Activated T-helper 17 cell treated with anti-CD3 and anti-CD28 coated beads, Interleukin-2, amount 50 U/mL, for 72 hours (primary cell): ENCODE results near the gene HIVEP1. TPM values are rescaled to one million over a fixed set of nuclear protein-coding genes. Genes with fewer than 3 reads are reported as not detected.

Experiments
- ATAC-seq: fragments of 150-1000 bp; cut with Tn5 transposase; replicated peaks from 2 replicates; pipeline ENCODE4 v1.10.0; 2021; ENCODE audit warnings: mild to moderate bottlenecking, moderate library complexity
- H3K27ac Mint-ChIP-seq: one replicate; pipeline ENCODE4 v1.8.0; 2022; ENCODE audit warnings: mixed read lengths
- H3K27me3 Mint-ChIP-seq: one replicate; pipeline ENCODE4 v1.8.0; 2022; ENCODE audit warnings: mixed read lengths
- H3K36me3 Mint-ChIP-seq: one replicate; pipeline ENCODE4 v1.8.0; 2022; ENCODE audit warnings: low read depth, mild to moderate bottlenecking, mixed read lengths
- H3K4me1 Mint-ChIP-seq: one replicate; pipeline ENCODE4 v1.8.0; 2022; ENCODE audit warnings: mixed read lengths
- H3K4me3 Mint-ChIP-seq: one replicate; pipeline ENCODE4 v1.8.0; 2022; ENCODE audit warnings: mild to moderate bottlenecking, mixed read lengths
- H3K9me3 Mint-ChIP-seq: one replicate; pipeline ENCODE4 v1.8.0; 2022; ENCODE audit warnings: mixed read lengths
- total RNA-seq, 2 donors: library from RNA; stranded (reverse); gene quantifications; one replicate each; pipeline ENCODE4 v1.2.3, GENCODE V29; 2022

Gene HIVEP1
- total RNA-seq, 2 donors from 2014 or later: 29.4 to 75.5 TPM

GRCh38 chr6:12064538-12065071, 52.5 kb downstream of the HIVEP1 start:
- peak; percentile 9 for ATAC-seq
- Mint-ChIP-seq H3K36me3 (peaks cover 12% of the 10 kb centered on the region), H3K27me3 (no peaks in the 10 kb centered on the region), H3K9me3 (no peaks in the 10 kb centered on the region), H3K4me3 (peak overlapping the region; percentile 56), H3K27ac (peak overlapping the region; percentile 35), H3K4me1 (peaks cover 38% of the 10 kb centered on the region)

GRCh38 chr6:12065321-12066140, 53.4 kb downstream of the HIVEP1 start:
- Mint-ChIP-seq H3K27me3 (no peaks in the 10 kb centered on the region), H3K27ac (peak overlapping the region; percentile 80), H3K4me1 (peaks cover 38% of the 10 kb centered on the region), H3K4me3 (peak overlapping the region; percentile 56), H3K9me3 (no peaks in the 10 kb centered on the region), H3K36me3 (peaks cover 11% of the 10 kb centered on the region)
- ATAC-seq: peak; percentile 20

DNA sequence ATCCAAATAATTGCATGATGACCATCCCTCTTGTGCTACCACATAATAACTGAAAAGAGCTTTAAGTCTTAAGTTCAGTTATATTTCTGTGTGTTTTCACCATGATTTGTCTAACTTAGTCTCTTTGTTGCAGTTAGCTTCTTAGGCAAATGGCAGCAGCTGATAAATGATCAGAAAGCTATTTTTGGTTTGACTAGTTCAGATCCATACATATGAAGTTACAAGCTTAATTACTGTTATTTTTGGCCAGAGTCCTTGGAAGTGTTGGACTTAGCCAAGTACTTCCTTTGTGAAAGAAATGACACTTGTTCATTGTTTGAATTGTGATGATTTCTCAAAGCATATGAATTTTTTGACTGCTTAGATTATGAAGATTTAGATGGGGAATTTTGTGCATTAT, 54.2 kb downstream of the HIVEP1 start:
- H3K4me3 Mint-ChIP-seq: peak overlapping the region; percentile 56
- ATAC-seq: no peak
- H3K27ac Mint-ChIP-seq: peak overlapping the region; percentile 80
- H3K36me3 Mint-ChIP-seq: peaks cover 11% of the 10 kb centered on the region
- H3K4me1 Mint-ChIP-seq: peaks cover 35% of the 10 kb centered on the region
- no peaks in the 10 kb centered on the region for H3K27me3 Mint-ChIP-seq
- H3K9me3 Mint-ChIP-seq: no peaks in the 10 kb centered on the region

DNA sequence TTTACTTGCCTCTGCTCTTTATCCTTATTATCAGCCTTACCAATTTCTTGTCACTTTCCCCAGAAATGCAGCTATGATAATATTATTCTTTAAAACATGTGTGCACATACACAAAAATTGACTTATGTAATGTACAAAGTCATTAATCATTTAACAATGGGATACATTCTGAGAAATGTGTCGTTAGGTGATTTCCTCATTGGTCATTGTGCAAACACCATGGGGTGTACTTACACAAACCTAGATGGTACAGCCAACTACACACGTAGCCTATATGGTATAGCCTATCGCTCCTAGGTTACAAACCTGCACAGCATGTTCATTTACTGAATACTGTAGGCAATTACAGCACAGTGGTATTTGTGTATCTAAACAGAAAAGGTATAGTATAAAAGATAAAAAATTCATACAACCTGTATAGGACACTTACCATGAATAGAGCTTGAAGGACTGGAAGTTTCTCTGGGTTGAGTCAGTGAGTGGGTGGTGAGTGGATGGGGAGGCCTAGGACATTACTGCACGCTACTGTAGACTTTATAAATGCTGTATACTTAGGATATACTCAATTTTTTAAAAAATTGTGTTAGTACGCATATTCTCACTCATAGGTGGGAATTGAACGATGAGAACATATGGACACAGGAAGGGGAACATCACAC, 56.9 kb downstream of the HIVEP1 start:
- ATAC-seq: peak; percentile 34
- H3K4me1 Mint-ChIP-seq: peaks cover 36% of the 10 kb centered on the region
- H3K27me3 Mint-ChIP-seq: no peaks in the 10 kb centered on the region
- H3K27ac Mint-ChIP-seq: no peak overlapping the region
- H3K9me3 Mint-ChIP-seq: no peaks in the 10 kb centered on the region
- peaks cover 13% of the 10 kb centered on the region for H3K36me3 Mint-ChIP-seq
- H3K4me3 Mint-ChIP-seq: no peak overlapping the region

DNA sequence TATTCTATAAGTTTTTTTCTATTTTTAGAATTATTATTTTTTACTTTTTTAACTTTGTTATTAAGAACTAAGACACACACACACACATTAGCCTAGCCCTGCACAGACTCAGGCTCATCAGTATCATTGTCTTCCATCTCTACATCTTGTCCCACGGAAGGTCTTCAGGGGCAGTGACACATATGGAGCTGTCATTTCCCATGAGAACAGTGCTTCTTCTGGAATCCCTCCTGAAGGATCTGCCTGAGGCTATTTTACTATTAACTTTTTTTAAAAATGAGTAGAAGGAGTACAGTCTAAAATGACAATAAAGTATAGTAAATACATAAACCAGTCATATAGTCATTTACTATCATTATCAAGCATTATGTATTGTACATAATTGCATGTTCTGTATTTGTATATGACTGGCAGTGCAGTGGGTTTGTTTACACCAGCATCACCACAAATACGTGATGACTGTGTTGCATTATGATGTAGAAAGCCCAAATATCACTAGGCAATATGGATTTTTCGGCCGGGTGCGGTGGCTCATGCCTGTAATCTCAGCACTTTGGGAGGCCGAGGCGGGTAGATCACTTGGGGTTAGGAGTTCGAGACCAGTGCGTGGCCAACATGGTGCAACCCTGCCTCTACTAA, 57.9 kb downstream of the HIVEP1 start:
- H3K4me1 Mint-ChIP-seq: peaks cover 27% of the 10 kb centered on the region
- H3K27ac Mint-ChIP-seq: no peak overlapping the region
- no peaks in the 10 kb centered on the region for H3K27me3 Mint-ChIP-seq
- H3K36me3 Mint-ChIP-seq: peaks cover 13% of the 10 kb centered on the region
- no peaks in the 10 kb centered on the region for H3K9me3 Mint-ChIP-seq
- no peak for ATAC-seq
- no peak overlapping the region for H3K4me3 Mint-ChIP-seq

GRCh38 chr6:12071064-12071615, 59.0 kb downstream of the HIVEP1 start:
- Mint-ChIP-seq H3K27ac (peak overlapping the region; percentile 1), H3K36me3 (peaks cover 9% of the 10 kb centered on the region), H3K4me3 (no peak overlapping the region), H3K9me3 (no peaks in the 10 kb centered on the region), H3K4me1 (peaks cover 21% of the 10 kb centered on the region), H3K27me3 (no peaks in the 10 kb centered on the region)
- ATAC-seq: no peak

GRCh38 chr6:12075067-12075563, 63.0 kb downstream of the HIVEP1 start:
- no peak overlapping the region for H3K4me3 Mint-ChIP-seq
- H3K27me3 Mint-ChIP-seq: no peaks in the 10 kb centered on the region
- no peak overlapping the region for H3K27ac Mint-ChIP-seq
- H3K4me1 Mint-ChIP-seq: peaks cover 19% of the 10 kb centered on the region
- H3K9me3 Mint-ChIP-seq: no peaks in the 10 kb centered on the region
- peaks cover 28% of the 10 kb centered on the region for H3K36me3 Mint-ChIP-seq
- no peak for ATAC-seq

GRCh38 chr6:12077021-12077710, 65.1 kb downstream of the HIVEP1 start:
- peaks cover 19% of the 10 kb centered on the region for H3K36me3 Mint-ChIP-seq
- H3K27ac Mint-ChIP-seq: no peak overlapping the region
- peak; percentile 55 for ATAC-seq
- H3K4me1 Mint-ChIP-seq: peaks cover 24% of the 10 kb centered on the region
- H3K4me3 Mint-ChIP-seq: no peak overlapping the region
- no peaks in the 10 kb centered on the region for H3K27me3 Mint-ChIP-seq
- H3K9me3 Mint-ChIP-seq: no peaks in the 10 kb centered on the region

DNA sequence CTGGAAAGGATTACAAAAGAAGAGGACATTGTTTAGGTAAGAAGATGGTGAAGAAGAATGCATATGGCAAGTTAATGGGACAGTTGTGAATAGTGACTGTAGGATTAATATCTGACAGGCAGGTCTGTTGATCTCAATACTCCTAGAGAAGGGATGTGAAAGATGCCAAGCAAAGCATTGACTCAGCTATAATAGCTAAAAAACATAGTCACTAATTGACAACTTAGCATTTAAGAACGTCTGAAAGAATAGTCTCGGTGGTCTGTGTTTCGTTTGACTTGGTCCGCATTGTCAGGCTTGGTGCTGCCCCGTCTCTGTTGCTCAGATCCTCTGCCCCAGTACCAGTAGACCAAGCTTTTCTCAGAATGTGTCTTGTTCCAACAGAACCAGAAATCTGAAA, 65.9 kb downstream of the HIVEP1 start:
- ATAC-seq: no peak
- H3K4me3 Mint-ChIP-seq: no peak overlapping the region
- no peaks in the 10 kb centered on the region for H3K9me3 Mint-ChIP-seq
- no peaks in the 10 kb centered on the region for H3K27me3 Mint-ChIP-seq
- no peak overlapping the region for H3K27ac Mint-ChIP-seq
- peaks cover 24% of the 10 kb centered on the region for H3K4me1 Mint-ChIP-seq
- H3K36me3 Mint-ChIP-seq: peaks cover 19% of the 10 kb centered on the region

- no peak overlapping the region for H3K4me3 Mint-ChIP-seq
- peaks cover 38% of the 10 kb centered on the region for H3K4me1 Mint-ChIP-seq
- no peaks in the 10 kb centered on the region for H3K27me3 Mint-ChIP-seq
- no peaks in the 10 kb centered on the region for H3K9me3 Mint-ChIP-seq
- no peak overlapping the region for H3K27ac Mint-ChIP-seq
- H3K36me3 Mint-ChIP-seq: peaks cover 16% of the 10 kb centered on the region
- no peak for ATAC-seq
Observed at GRCh38 chr6:12081771-12082170, 69.7 kb downstream of the HIVEP1 start.

DNA sequence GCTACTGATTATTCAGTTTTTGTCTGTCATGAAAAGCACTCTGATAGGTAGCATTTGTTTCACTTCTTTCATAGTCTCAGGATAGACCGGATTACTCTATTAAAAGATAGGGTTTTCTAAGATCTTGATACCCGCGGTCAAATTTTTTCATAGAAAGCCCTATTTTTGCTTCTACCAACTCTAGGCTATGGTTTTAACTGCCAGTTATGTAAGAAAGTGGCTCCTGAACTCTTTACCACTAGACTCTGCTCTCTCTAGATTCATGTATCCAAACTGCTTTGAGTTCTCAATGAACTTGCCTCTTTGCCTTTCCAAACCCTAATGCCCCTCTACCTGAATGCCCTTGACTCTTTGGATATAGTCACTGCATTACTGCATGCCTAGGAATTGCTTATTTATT, 70.3 kb downstream of the HIVEP1 start:
- H3K27ac Mint-ChIP-seq: no peak overlapping the region
- peaks cover 38% of the 10 kb centered on the region for H3K4me1 Mint-ChIP-seq
- peaks cover 10% of the 10 kb centered on the region for H3K36me3 Mint-ChIP-seq
- no peaks in the 10 kb centered on the region for H3K9me3 Mint-ChIP-seq
- no peak for ATAC-seq
- no peak overlapping the region for H3K4me3 Mint-ChIP-seq
- H3K27me3 Mint-ChIP-seq: no peaks in the 10 kb centered on the region

- H3K9me3 Mint-ChIP-seq: no peaks in the 10 kb centered on the region
- peaks cover under 1% of the 10 kb centered on the region for H3K36me3 Mint-ChIP-seq
- H3K27me3 Mint-ChIP-seq: no peaks in the 10 kb centered on the region
- no peak overlapping the region for H3K27ac Mint-ChIP-seq
- H3K4me1 Mint-ChIP-seq: peaks cover 38% of the 10 kb centered on the region
- no peak for ATAC-seq
- H3K4me3 Mint-ChIP-seq: no peak overlapping the region
Observed at GRCh38 chr6:12083302-12083701, 71.2 kb downstream of the HIVEP1 start.

GRCh38 chr6:12083763-12084162, 71.7 kb downstream of the HIVEP1 start:
- Mint-ChIP-seq H3K4me3 (no peak overlapping the region), H3K27me3 (no peaks in the 10 kb centered on the region), H3K4me1 (peaks cover 38% of the 10 kb centered on the region), H3K36me3 (no peaks in the 10 kb centered on the region), H3K27ac (no peak overlapping the region), H3K9me3 (no peaks in the 10 kb centered on the region)
- no peak for ATAC-seq

DNA sequence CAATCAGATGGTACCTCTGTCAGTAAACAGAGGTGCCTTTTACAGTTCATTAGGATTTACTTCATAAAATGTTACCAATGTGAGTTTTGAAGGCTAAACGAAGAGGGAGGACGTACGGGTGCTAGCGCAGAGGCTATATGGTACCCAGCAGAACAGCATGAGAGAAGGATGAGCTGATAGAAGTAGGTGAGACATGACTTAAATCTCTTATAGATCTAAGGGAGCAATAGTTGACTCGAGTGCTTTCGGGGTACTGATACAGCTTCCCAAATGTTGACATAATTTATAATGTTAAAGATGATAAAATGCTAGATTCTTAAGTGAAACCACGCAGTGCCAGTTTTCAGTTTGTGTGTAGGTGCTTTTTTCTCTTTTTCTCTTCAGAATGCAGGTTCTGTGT, 72.6 kb downstream of the HIVEP1 start:
- Mint-ChIP-seq H3K4me3 (no peak overlapping the region), H3K9me3 (no peaks in the 10 kb centered on the region), H3K4me1 (peaks cover 38% of the 10 kb centered on the region), H3K36me3 (peaks cover 6% of the 10 kb centered on the region), H3K27me3 (no peaks in the 10 kb centered on the region), H3K27ac (no peak overlapping the region)
- peak; percentile 45 for ATAC-seq
